Mucosa of gallbladder (tissue), 1 donor: Measurements from ENCODE around the gene WDFY3. TPM values are rescaled to one million over a fixed set of nuclear protein-coding genes. Genes with fewer than 3 reads are reported as not detected.

Experiments
- DNase-seq: peaks from one replicate; pipeline ENCODE4 v3.0.0-alpha.2; 2020; ENCODE audit warnings: low spot score
- total RNA-seq: library from RNA; stranded (reverse); gene quantifications from one replicate; pipeline ENCODE4 v1.2.1, GENCODE V29; 2021
- donor health status: DM: no; HTN: no; CAD: no.

Gene WDFY3
- total RNA-seq, 1 donor from 2014 or later: 102 TPM

- DNase-seq: no peak
Measured at GRCh38 chr4:84948056-84948455, 18.4 kb downstream of the WDFY3 start.

- DNase-seq: no peak
Measured at GRCh38 chr4:84944947-84945346, 21.5 kb downstream of the WDFY3 start.

GRCh38 chr4:84940960-84941359 is 25.5 kb downstream of the WDFY3 start:
- no peak for DNase-seq

GRCh38 chr4:84939113-84939512 is 27.4 kb downstream of the WDFY3 start:
- DNase-seq: no peak

DNA sequence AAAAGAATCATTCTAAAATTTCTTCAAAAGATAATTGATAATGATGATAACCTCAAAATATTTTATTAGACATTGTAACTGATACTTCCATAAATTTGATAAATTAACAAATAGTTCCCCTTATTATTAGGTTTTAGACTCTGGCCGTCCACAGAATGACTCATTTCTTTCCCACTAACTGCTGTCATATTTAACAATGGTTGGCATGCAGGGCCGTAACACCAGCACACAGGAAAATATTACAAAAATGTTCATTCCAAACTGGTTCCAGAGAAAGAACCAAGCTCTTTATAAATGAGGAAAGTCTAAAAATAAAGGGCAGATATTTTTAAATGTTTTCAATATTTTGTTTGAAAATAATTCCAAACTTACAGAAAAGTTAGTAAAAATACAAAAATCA is 28.2 kb downstream of the WDFY3 start:
- DNase-seq: no peak

- DNase-seq: no peak
Measured at GRCh38 chr4:84937381-84937977, 29.0 kb downstream of the WDFY3 start.

DNA sequence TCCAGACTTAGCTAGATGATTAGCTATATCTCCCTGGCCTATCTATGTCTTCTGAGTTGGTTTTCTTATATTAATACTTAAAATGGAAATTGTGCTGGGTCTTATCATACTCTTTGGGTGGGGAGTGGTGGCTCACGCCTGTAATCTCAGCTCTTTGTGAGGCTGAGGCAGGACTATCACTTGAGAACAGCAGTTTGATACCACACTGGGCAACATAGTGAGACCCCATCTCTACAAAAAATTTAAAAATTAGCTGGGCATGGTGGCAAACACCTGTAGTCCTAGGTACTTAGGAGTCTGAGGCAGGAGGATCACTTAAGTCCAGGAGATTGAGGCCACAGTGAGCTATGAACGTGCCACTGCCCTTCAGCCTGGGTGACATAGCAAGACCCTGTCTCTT is 30.4 kb downstream of the WDFY3 start:
- DNase-seq: no peak

- no peak for DNase-seq
Measured at GRCh38 chr4:84932462-84932861, 34.0 kb downstream of the WDFY3 start.

DNA sequence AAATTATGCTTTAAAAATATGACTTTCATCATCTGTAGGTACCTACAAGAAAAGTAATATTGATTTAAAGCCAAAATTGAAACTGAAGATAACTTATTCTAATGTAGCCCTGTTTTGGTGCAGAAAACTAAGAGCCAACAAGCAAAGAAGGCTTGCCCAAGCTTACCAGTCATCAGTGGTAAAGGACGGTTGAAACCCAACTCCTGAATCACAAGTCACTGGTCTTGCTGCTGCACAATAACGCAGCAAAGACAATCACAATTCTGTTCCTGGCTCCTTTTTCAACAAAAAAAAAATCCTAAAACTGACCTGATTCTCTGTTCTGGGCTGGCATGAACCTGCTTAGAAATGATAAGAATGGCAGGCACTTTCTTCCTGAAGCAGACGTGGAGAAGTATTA is 34.5 kb downstream of the WDFY3 start:
- DNase-seq: no peak

DNA sequence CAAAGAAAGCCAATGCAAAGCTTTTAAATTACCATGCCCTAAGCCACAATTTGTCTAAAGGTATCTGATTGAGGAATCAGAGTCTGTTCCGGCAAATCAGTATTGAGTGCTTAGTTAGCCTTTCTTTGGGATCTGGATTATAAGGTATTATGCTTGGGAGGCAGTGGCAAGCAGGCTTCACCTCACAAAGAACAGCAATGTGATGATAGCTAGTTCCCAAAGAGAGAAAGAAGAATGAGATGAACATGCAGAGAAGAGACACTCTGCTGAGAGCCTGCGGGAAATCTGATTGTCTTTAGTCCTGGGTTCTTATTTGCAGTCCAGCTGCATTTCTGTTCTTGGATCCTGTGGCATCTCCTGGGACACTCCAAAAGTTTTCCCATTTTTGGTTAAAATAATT is 35.2 kb downstream of the WDFY3 start:
- DNase-seq: no peak

GRCh38 chr4:84928089-84928488 is 38.4 kb downstream of the WDFY3 start:
- no peak for DNase-seq

DNA sequence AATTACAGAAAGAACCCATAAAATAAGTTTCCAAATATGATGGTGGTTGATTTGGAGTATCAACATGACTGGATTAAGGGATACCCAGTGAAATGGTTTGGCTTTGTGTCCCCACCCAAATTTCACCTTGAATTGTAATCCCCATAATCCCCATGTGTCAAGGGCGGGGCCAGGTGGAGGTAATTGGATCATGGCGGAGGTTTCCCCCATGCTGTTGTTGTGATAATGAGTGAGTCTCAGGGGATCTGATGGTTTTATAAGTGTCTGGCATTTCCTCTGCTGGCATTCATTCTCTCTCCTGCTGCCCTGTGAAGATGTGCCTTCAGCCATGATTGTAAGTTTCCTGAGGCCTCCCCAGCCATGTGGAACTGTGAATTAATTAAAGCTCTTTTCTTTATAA is 39.1 kb downstream of the WDFY3 start:
- no peak for DNase-seq

DNA sequence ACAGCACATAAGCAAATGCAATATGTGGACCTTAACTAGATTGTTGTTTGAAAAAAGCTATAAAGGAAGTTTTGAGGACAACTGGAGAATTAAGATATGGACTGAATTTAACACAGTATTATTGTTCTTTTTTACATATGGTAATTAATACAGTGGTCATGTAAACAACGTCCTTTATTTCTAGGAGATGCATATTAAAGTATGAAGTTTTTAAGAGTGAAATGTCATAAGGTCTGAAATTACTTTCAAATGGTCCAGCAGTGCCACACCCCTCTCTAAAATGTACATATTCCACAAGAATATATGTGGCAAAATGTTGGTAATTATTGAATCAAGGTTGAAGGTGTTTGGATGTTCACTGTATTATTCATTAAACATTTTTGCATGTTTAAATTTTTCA is 40.9 kb downstream of the WDFY3 start:
- DNase-seq: no peak

DNA sequence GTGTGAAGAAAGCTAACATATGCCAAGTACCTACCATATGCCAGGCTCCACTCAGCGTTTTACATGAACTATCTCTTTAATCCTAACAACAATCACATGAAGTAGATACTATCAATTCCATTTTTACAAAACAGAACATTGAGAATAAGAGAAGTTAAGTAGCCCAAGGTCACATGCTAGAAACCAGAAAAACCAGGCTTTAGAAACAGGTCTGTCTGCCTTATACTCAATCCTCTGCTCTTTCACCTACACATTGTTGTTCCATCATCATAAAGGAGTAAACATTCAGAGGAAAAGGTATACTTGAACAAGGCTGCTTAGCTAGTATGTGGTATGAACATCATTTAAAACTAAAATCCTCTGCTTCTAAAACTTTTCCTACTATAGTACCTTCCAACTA is 42.1 kb downstream of the WDFY3 start:
- no peak for DNase-seq

- DNase-seq: no peak
Measured at GRCh38 chr4:84920617-84921016, 45.9 kb downstream of the WDFY3 start.

- no peak for DNase-seq
Measured at GRCh38 chr4:84917869-84918600, 48.5 kb downstream of the WDFY3 start.

GRCh38 chr4:84917086-84917821 is 49.2 kb downstream of the WDFY3 start:
- no peak for DNase-seq

DNA sequence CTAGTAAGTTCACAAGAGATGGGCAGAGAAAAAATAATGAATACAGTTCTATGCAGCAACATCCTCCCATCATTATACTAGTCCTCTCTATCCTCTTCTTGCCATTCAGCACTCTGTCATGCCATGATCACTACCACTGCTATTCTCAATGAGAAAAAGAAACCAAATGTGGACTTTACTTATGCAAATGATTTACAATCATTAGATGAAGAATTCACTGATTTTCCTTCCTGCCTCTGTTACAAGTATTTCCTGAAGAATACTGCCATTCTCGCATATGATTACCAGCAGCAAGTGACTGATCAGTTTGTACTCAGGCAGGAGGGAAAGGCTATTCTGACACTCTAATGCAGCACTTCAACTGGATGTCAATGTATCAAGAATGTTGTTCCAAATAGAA is 50.3 kb downstream of the WDFY3 start:
- no peak for DNase-seq

DNA sequence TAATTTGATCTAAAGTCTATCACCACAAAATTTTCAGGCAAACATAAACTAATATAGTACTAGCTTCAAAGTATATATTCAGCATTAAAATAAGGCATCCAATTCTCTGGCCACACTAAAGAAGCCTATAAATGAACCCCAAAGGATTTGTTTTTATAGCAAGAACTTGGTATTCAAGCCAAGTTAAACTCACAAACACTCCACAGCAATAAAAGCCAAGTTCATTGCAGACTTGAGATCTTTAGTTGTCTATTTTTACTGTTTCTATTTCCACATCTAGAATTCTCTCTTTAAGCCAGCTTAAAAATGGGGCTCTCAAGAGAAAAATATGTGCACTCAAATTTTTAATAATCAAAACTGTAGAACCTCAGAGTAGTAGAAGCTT is 51.1 kb downstream of the WDFY3 start:
- DNase-seq: no peak

GRCh38 chr4:84914686-84915395 is 51.6 kb downstream of the WDFY3 start:
- DNase-seq: no peak

GRCh38 chr4:84913176-84913575 is 53.3 kb downstream of the WDFY3 start:
- DNase-seq: no peak

DNA sequence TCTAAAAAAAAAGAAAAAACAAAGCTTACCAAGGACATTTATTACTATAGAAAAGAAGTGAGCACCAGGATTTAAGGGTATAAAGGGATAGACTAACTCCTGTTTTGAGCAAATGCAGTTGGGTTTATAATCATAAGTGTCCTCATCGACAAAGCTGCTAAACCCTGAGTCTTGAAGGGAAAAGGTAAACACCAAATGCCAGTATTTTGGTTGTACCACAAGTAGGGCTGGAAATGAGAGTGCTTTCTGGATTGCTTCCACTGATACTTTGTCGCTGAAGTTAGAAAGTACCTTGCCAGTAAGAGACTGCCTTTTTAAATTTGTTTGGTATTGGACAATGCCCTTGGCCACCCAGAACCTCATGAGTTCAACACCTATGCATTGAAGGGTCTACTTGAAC is 53.7 kb downstream of the WDFY3 start:
- DNase-seq: no peak

GRCh38 chr4:84908876-84909275 is 57.6 kb downstream of the WDFY3 start:
- DNase-seq: no peak
